Ovary (tissue), 3 donors: ENCODE results near the gene ABHD12.

Experiments
- POLR2A ChIP-seq: fragments of 450-650 bp; IDR thresholded peaks from one replicate; pipeline ENCODE4 v1.6.1; 2017; ENCODE audit warnings: antibody characterized with exemption, mild to moderate bottlenecking, moderate library complexity
- TF ChIP-seq, protein P1 (sequence below), 3 donors: fragments of 450-650 bp in 2 of 3; fragments of 200-600 bp in 1 of 3; IDR thresholded peaks; one replicate each; pipeline versions ENCODE4 v1.5.1 to v1.8.0; 2016 to 2022; ENCODE audit warnings: antibody characterized with exemption in 3 of 3, mild to moderate bottlenecking in 1 of 3
- donor health status: DM: no; HTN: no; CAD: no.

DNA sequence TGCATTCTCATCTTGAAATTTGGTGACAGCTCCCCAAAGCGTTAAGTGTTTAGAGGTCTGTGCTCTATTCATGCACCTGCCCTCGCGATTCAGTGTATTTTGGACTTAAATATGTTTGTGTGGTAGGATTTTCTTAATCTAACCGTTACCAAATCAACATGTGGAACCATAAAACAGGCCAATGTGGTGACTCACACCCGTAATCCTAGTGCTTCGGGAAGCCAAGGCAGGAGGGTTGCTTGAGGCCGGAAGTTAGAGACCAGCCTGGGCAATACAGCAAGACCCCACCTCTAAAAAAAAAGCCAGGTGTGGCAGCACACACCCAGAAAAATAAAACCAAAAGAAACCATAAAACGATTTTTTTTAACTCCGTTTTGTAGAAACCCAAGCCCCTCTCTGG is 111.2 kb downstream of the ABHD12 start:
- TF ChIP-seq, protein P1, sequence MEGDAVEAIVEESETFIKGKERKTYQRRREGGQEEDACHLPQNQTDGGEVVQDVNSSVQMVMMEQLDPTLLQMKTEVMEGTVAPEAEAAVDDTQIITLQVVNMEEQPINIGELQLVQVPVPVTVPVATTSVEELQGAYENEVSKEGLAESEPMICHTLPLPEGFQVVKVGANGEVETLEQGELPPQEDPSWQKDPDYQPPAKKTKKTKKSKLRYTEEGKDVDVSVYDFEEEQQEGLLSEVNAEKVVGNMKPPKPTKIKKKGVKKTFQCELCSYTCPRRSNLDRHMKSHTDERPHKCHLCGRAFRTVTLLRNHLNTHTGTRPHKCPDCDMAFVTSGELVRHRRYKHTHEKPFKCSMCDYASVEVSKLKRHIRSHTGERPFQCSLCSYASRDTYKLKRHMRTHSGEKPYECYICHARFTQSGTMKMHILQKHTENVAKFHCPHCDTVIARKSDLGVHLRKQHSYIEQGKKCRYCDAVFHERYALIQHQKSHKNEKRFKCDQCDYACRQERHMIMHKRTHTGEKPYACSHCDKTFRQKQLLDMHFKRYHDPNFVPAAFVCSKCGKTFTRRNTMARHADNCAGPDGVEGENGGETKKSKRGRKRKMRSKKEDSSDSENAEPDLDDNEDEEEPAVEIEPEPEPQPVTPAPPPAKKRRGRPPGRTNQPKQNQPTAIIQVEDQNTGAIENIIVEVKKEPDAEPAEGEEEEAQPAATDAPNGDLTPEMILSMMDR (IDR thresholded peaks at IDR 0.05): no peak
- TF ChIP-seq POLR2A: no peak
